ENCODE results near the gene SAMD9. TPM values are rescaled to one million over a fixed set of nuclear protein-coding genes. Genes with fewer than 3 reads are reported as not detected.

SAMD9 gene
- total RNA-seq, 1 experiment from 2014 or later, result not detected

DNA sequence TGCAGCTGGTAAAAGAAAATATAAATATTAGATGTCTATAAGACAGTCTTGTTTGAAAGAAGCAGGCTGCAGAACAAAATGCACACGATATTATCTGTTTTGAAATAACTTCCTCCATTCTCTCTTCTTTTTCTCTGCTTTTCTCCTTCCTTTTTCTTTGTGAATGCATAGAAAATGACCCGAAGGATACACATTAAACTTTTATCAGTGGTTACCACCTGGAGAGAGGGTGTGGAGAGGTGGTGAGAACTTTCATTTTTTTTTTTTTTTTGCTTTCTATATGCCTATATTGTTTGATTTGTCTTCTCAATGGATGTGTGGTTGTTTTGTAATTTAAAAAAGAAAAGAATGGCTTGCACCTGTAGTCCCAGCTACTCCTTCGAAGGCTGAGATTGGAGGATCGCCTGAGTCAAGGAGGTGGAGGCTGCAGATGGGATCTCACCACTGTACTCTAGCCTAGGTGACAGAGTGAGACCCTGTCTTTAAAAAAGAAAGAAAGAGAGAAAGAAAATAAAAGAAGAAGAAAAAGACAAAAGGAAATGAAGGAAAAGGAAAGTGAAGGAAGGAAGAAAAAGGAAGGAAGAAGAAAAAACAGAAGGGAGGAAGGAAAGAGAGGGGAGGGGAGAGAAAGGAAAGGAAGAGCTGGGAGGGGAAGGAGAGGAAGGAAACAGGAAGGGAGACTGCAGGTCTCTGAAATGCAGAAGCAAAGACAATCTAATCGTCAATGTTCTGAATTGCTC is 64.4 kb downstream of the SAMD9 start:
- Histone ChIP-seq H3K23me2 (ENCODE audit: insufficient read length, low read depth, low read length, poor library complexity, severe bottlenecking) (no peaks in the 10 kb centered on the region), H2BK20ac (ENCODE audit: low read depth, low read length, poor library complexity, severe bottlenecking) (no peak overlapping the region), H3T11ph (ENCODE audit: low read length) (no peak overlapping the region), H4K8ac (replicated peaks; ENCODE audit: insufficient read length, low read depth, low read length) (no peak overlapping the region), H3K4me2 (ENCODE audit: insufficient read depth, insufficient read length, low read length) (no peak overlapping the region), H2AFZ (ENCODE audit: low read length) (no peak overlapping the region), H3K4me1 (ENCODE audit: insufficient read depth, low read length) (no peaks in the 10 kb centered on the region), H3K79me2 (ENCODE audit: insufficient read depth, low read length) (no peaks in the 10 kb centered on the region), H3K27ac (ENCODE audit: insufficient read length, low read depth, low read length) (no peak overlapping the region), H4K20me1 (ENCODE audit: control insufficient read depth, insufficient read depth, insufficient read length) (no peaks in the 10 kb centered on the region), H3K27me3 (ENCODE audit: insufficient read depth, low read length) (no peaks in the 10 kb centered on the region), H3K9ac (ENCODE audit: extremely low read depth, insufficient read length, low read length) (no peak overlapping the region), H2BK15ac (ENCODE audit: low read depth, low read length) (no peak overlapping the region), H2BK120ac (ENCODE audit: low read depth, low read length, poor library complexity, severe bottlenecking) (no peak overlapping the region), H3K4ac (ENCODE audit: low read depth, low read length) (no peak overlapping the region), H3K9me3 (ENCODE audit: control insufficient read depth, low read depth, low read length) (no peaks in the 10 kb centered on the region), H2BK5ac (ENCODE audit: insufficient read length, low read length) (no peak overlapping the region), H2AK5ac (ENCODE audit: insufficient read length, low read length) (no peak overlapping the region), H4K91ac (ENCODE audit: insufficient read length, low read depth, low read length) (no peak overlapping the region), H3K23ac (ENCODE audit: insufficient read length, low read depth, low read length) (no peak overlapping the region), H3K18ac (ENCODE audit: insufficient read length, low read depth, low read length) (no peak overlapping the region), H4K5ac (ENCODE audit: insufficient read length, low read depth, low read length) (no peak overlapping the region), H3K56ac (ENCODE audit: insufficient read length, low read depth, low read length) (no peak overlapping the region), H3K14ac (ENCODE audit: insufficient read depth, low read length) (no peak overlapping the region), H3K79me1 (ENCODE audit: insufficient read depth, low read depth, low read length, poor library complexity, severe bottlenecking) (no peaks in the 10 kb centered on the region), H2BK12ac (ENCODE audit: insufficient read length, low read depth, low read length) (no peak overlapping the region)
- WGBS (ENCODE audit: extremely low coverage, insufficient read length, low lambda C conversion rate), result no CpG with 5 or more reads among the region's 5 CpGs
- TF ChIP-seq, protein P1, sequence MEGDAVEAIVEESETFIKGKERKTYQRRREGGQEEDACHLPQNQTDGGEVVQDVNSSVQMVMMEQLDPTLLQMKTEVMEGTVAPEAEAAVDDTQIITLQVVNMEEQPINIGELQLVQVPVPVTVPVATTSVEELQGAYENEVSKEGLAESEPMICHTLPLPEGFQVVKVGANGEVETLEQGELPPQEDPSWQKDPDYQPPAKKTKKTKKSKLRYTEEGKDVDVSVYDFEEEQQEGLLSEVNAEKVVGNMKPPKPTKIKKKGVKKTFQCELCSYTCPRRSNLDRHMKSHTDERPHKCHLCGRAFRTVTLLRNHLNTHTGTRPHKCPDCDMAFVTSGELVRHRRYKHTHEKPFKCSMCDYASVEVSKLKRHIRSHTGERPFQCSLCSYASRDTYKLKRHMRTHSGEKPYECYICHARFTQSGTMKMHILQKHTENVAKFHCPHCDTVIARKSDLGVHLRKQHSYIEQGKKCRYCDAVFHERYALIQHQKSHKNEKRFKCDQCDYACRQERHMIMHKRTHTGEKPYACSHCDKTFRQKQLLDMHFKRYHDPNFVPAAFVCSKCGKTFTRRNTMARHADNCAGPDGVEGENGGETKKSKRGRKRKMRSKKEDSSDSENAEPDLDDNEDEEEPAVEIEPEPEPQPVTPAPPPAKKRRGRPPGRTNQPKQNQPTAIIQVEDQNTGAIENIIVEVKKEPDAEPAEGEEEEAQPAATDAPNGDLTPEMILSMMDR (conservative IDR thresholded peaks at IDR 0.05), result no peak
- Mint-ChIP-seq H3K36me3 (ENCODE audit: insufficient read depth in 1 of 3, low read depth in 3 of 3) (no peaks in the 10 kb centered on the region), H3K27me3 (ENCODE audit: low read depth) (no peaks in the 10 kb centered on the region; the same call in 1 of the 2 replicates), H3K27ac (no peak overlapping the region), H3K4me3 (no peak overlapping the region; a peak in 1 of 5 replicates), H3K9me3 (no peaks in the 10 kb centered on the region), H3K4me1 (no peaks in the 10 kb centered on the region)
- DNase-seq, result no peak

Data from H9 (cell line).